ENCODE results near the gene PNPO.

PNPO gene

GRCh38 chr17:47941246-47942095 is at the start of gene PNPO:
PNPO (plus strand) TSS chr17:47941571; CDS start chr17:47941676, 105 bp downstream.
- DNase-seq: peak; percentile 100

- DNase-seq: no peak
Measured at GRCh38 chr17:47894498-47895346, 46.6 kb upstream of the PNPO start.

- no peak for DNase-seq
Measured at GRCh38 chr17:47895347-47895855, 46.0 kb upstream of the PNPO start.

- peak; percentile 100 for DNase-seq
Measured at GRCh38 chr17:47895856-47896671, 45.3 kb upstream of the PNPO start, which contains the start of gene SP2. SP2 (plus strand) TSS chr17:47896236; CDS start chr17:47896287, 51 bp downstream.

GRCh38 chr17:47896672-47897490 is 44.5 kb upstream of the PNPO start:
- no peak for DNase-seq

- no peak for DNase-seq
Measured at GRCh38 chr17:47897561-47897960, 43.8 kb upstream of the PNPO start.

GRCh38 chr17:47898241-47898640 is 43.1 kb upstream of the PNPO start:
- no peak for DNase-seq

GRCh38 chr17:47899643-47900042 is 41.7 kb upstream of the PNPO start:
- no peak for DNase-seq

GRCh38 chr17:47901423-47901822 is 39.9 kb upstream of the PNPO start:
- DNase-seq: no peak

- DNase-seq: no peak
Measured at GRCh38 chr17:47902039-47902744, 39.2 kb upstream of the PNPO start.

GRCh38 chr17:47905221-47905733 is 36.1 kb upstream of the PNPO start:
- no peak for DNase-seq

- no peak for DNase-seq
Measured at GRCh38 chr17:47906443-47906842, 34.9 kb upstream of the PNPO start.

GRCh38 chr17:47907932-47908562 is 33.3 kb upstream of the PNPO start:
- DNase-seq: no peak

GRCh38 chr17:47913050-47913449 is 28.3 kb upstream of the PNPO start:
- DNase-seq: no peak

GRCh38 chr17:47914306-47914948 is 26.9 kb upstream of the PNPO start:
- no peak for DNase-seq

GRCh38 chr17:47915776-47916398 is 25.5 kb upstream of the PNPO start:
- no peak for DNase-seq

GRCh38 chr17:47916489-47917208 is 24.7 kb upstream of the PNPO start:
- DNase-seq: no peak

GRCh38 chr17:47917581-47917980 is 23.8 kb upstream of the PNPO start:
- no peak for DNase-seq

- no peak for DNase-seq
Measured at GRCh38 chr17:47918006-47918405, 23.4 kb upstream of the PNPO start.
